Osteoblast (primary cell): Measurements from ENCODE around the gene CPTP. TPM values are rescaled to one million over a fixed set of nuclear protein-coding genes. Genes with fewer than 3 reads are reported as not detected.

ENCODE experiments used
- DNase-seq: peaks from one replicate; pipeline ENCODE4 v3.0.0; 2011; ENCODE audit warnings: low spot score, mixed read lengths; ENCODE audit not compliant: insufficient read length; ENCODE audit errors: missing footprints
- H2AFZ ChIP-seq: 2 replicates; pipeline ENCODE4 v1.6.0; 2011; ENCODE audit warnings: mild to moderate bottlenecking, low read length
- H3K27ac ChIP-seq: 2 replicates; pipeline ENCODE4 v1.5.1; 2011; ENCODE audit warnings: mild to moderate bottlenecking, low read depth, low read length, moderate library complexity
- H3K27me3 ChIP-seq: 2 replicates; pipeline ENCODE4 v1.6.0; 2012; ENCODE audit warnings: mild to moderate bottlenecking, control low read depth, inconsistent platforms, low read length, moderate library complexity; ENCODE audit not compliant: insufficient read depth
- H3K36me3 ChIP-seq: 2 replicates; pipeline ENCODE4 v1.5.1; 2011; ENCODE audit warnings: mild to moderate bottlenecking, low read length, control low read depth, moderate library complexity; ENCODE audit not compliant: insufficient read depth
- H3K4me1 ChIP-seq: 2 replicates; pipeline ENCODE4 v1.5.1; 2011; ENCODE audit warnings: mild to moderate bottlenecking, low read length, control low read depth, moderate library complexity; ENCODE audit not compliant: insufficient read depth
- H3K4me2 ChIP-seq: 2 replicates; pipeline ENCODE4 v1.6.0; 2011; ENCODE audit warnings: mild to moderate bottlenecking, low read length; ENCODE audit not compliant: insufficient read depth
- H3K4me3 ChIP-seq: fragments of 200-600 bp; sonication (generic); 3 replicates; pipeline ENCODE4 v1.5.1; 2012; ENCODE audit warnings: mild to moderate bottlenecking, low read length, inconsistent platforms; ENCODE audit not compliant: insufficient read depth
- H3K79me2 ChIP-seq: 2 replicates; pipeline ENCODE4 v1.6.0; 2012; ENCODE audit warnings: mild to moderate bottlenecking, low read length, control low read depth, inconsistent platforms; ENCODE audit not compliant: insufficient read depth
- H3K9me3 ChIP-seq: 2 replicates; pipeline ENCODE4 v1.5.1; 2011; ENCODE audit warnings: low read depth, low read length, control low read depth
- H4K20me1 ChIP-seq: 2 replicates; pipeline ENCODE4 v1.6.0; 2012; ENCODE audit warnings: mild to moderate bottlenecking, low read length, control low read depth; ENCODE audit not compliant: insufficient read depth
- CTCF ChIP-seq: IDR thresholded peaks from 2 replicates; pipeline ENCODE4 v1.5.1; 2011; ENCODE audit warnings: mild to moderate bottlenecking, low read depth, low read length, moderate library complexity; ENCODE audit errors: extremely low read depth
- total RNA-seq: library from RNA; depleted of rRNA; stranded (reverse); fragments of >200 nt; gene quantifications from 2 replicates; pipeline ENCODE4 v1.2.3, GENCODE V29; 2012

CPTP gene
- total RNA-seq, 1 donor = 13.8 TPM

DNA sequence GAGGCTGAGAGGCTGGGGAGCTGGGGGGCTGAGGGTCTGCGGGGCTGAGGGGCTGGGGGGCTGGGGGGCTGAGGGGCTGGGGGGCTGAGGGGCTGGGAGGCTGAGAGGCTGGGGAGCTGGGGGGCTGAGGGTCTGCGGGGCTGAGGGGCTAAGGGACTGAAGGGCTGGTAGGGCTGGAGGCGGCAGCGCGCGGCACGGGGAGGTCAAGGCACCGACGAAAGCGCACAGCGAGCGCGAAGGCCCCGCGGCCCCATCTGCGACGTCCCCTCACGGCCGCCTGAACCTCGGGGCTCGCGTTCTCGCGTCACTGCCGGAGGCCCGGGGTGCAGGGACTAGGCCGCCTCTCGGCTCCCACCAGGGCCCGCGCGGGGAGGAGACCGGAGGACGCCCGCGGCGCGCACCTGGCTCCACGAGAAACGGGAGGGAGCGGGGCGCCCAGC, 498 bp upstream of the CPTP start:
- peak overlapping the region; percentile 89 for H3K4me3 ChIP-seq
- H2AFZ ChIP-seq = no peak overlapping the region
- peak overlapping the region; percentile 76 for H3K4me2 ChIP-seq
- TF ChIP-seq CTCF = no peak
- H3K9me3 ChIP-seq = no peaks in the 10 kb centered on the region
- H3K36me3 ChIP-seq = peaks cover 17% of the 10 kb centered on the region
- peak; percentile 95 for DNase-seq
- peaks cover 12% of the 10 kb centered on the region for H3K4me1 ChIP-seq
- H3K27ac ChIP-seq = peak overlapping the region; percentile 79
- H3K27me3 ChIP-seq = no peaks in the 10 kb centered on the region
- peaks cover 77% of the 10 kb centered on the region for H3K79me2 ChIP-seq
- peaks cover 46% of the 10 kb centered on the region for H4K20me1 ChIP-seq

GRCh38 chr1:1325288-1326074, 879 bp downstream of the CPTP start:
- peak overlapping the region; percentile 71 for H3K27ac ChIP-seq
- H2AFZ ChIP-seq = no peak overlapping the region
- peaks cover 41% of the 10 kb centered on the region for H4K20me1 ChIP-seq
- TF ChIP-seq CTCF = no peak
- H3K4me2 ChIP-seq = peak overlapping the region; percentile 87
- H3K36me3 ChIP-seq = peaks cover 5% of the 10 kb centered on the region
- DNase-seq = peak; percentile 91
- peaks cover 63% of the 10 kb centered on the region for H3K79me2 ChIP-seq
- peaks cover 12% of the 10 kb centered on the region for H3K4me1 ChIP-seq
- peak overlapping the region; percentile 89 for H3K4me3 ChIP-seq
- no peaks in the 10 kb centered on the region for H3K9me3 ChIP-seq
- no peaks in the 10 kb centered on the region for H3K27me3 ChIP-seq

- peak; percentile 91 for DNase-seq
- Histone ChIP-seq H3K4me1 (peaks cover 12% of the 10 kb centered on the region), H2AFZ (no peak overlapping the region), H3K36me3 (peaks cover 5% of the 10 kb centered on the region), H3K27me3 (no peaks in the 10 kb centered on the region), H3K4me3 (peak overlapping the region; percentile 89), H3K9me3 (no peaks in the 10 kb centered on the region), H3K4me2 (peak overlapping the region; percentile 87), H3K27ac (no peak overlapping the region), H3K79me2 (peaks cover 56% of the 10 kb centered on the region), H4K20me1 (peaks cover 37% of the 10 kb centered on the region)
- no peak for TF ChIP-seq CTCF
These were observed 1.5 kb downstream of the CPTP start for GRCh38 chr1:1326075-1326605.

- no peak for TF ChIP-seq CTCF
- Histone ChIP-seq H3K4me1 (peaks cover 12% of the 10 kb centered on the region), H3K36me3 (peaks cover 5% of the 10 kb centered on the region), H3K9me3 (no peaks in the 10 kb centered on the region), H2AFZ (no peak overlapping the region), H3K4me2 (no peak overlapping the region), H3K79me2 (peaks cover 45% of the 10 kb centered on the region), H4K20me1 (peaks cover 30% of the 10 kb centered on the region), H3K4me3 (no peak overlapping the region), H3K27ac (no peak overlapping the region), H3K27me3 (no peaks in the 10 kb centered on the region)
- no peak for DNase-seq
These were observed 2.7 kb downstream of the CPTP start for GRCh38 chr1:1327291-1327690.
